Measurements from ENCODE around the gene HSPA12A.

DNA sequence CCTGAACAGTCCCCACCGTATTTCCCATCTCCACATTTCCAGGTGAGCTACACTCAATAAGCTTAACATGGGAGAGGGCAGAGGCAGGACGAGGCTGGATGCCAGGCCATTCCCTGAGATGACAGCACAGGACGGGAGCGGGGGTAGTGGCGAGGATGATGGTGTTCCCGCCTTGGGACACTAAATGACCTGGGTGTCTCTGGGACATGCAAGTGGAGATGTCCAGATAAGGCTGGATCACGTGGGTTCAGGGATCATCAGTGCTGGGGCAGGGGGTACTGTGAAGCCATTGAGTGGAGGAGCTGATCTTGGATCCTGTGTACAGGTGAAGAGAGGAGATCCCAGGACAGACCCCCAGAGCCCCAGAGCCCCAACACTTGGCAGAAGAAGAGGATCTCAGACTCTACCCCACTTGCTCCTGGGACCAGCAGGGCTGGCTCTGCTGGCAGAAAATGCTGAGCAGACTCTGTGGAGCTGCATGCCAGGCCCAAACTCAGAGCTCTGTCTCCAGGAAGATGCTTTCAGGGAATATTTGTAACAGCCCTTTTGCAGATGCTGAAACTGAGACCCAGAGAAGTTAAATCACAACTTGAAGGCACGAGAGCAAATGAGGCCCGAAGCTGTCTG lies 29.7 kb upstream of the HSPA12A start:
- TF ChIP-seq, protein P1, sequence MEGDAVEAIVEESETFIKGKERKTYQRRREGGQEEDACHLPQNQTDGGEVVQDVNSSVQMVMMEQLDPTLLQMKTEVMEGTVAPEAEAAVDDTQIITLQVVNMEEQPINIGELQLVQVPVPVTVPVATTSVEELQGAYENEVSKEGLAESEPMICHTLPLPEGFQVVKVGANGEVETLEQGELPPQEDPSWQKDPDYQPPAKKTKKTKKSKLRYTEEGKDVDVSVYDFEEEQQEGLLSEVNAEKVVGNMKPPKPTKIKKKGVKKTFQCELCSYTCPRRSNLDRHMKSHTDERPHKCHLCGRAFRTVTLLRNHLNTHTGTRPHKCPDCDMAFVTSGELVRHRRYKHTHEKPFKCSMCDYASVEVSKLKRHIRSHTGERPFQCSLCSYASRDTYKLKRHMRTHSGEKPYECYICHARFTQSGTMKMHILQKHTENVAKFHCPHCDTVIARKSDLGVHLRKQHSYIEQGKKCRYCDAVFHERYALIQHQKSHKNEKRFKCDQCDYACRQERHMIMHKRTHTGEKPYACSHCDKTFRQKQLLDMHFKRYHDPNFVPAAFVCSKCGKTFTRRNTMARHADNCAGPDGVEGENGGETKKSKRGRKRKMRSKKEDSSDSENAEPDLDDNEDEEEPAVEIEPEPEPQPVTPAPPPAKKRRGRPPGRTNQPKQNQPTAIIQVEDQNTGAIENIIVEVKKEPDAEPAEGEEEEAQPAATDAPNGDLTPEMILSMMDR (IDR thresholded peaks at IDR 0.05) = no peak
- TF ChIP-seq POLR2AphosphoS5 (IDR thresholded peaks at IDR 0.05) (no peak), POLR2A (IDR thresholded peaks at IDR 0.05) (no peak)

Data from prostate gland (tissue), 2 donors.